IgD-negative memory B cell (primary cell): ENCODE measurements around the gene VPS52. TPM values are rescaled to one million over a fixed set of nuclear protein-coding genes. Genes with fewer than 3 reads are reported as not detected.

Experiments used
- H3K27ac Mint-ChIP-seq, 3 donors: one replicate each; pipeline ENCODE4 v1.8.0; 2020 to 2022; ENCODE audit warnings: mild to moderate bottlenecking in 3 of 3, mixed read lengths in 3 of 3, moderate library complexity in 1 of 3
- H3K27me3 Mint-ChIP-seq: one replicate; pipeline ENCODE4 v1.8.0; 2021; ENCODE audit warnings: mixed read lengths
- H3K36me3 Mint-ChIP-seq: one replicate; pipeline ENCODE4 v1.8.0; 2020; ENCODE audit warnings: mild to moderate bottlenecking, mixed read lengths
- H3K4me1 Mint-ChIP-seq, 3 donors: one replicate each; pipeline ENCODE4 v1.8.0; 2020 to 2022; ENCODE audit warnings: mixed read lengths in 3 of 3, mild to moderate bottlenecking in 1 of 3
- H3K4me3 Mint-ChIP-seq, 4 donors: one replicate each; pipeline ENCODE4 v1.8.0; 2020 to 2022; ENCODE audit warnings: mild to moderate bottlenecking in 4 of 4, mixed read lengths in 4 of 4, moderate library complexity in 3 of 4
- H3K9me3 Mint-ChIP-seq, 3 donors: one replicate each; pipeline ENCODE4 v1.8.0; 2020 to 2021; ENCODE audit warnings: mixed read lengths in 3 of 3, mild to moderate bottlenecking in 1 of 3
- polyA plus RNA-seq: library from polyadenylated mRNA; unstranded; fragments of 300-500 nt; fragmentation: Illumina TruSeq; gene quantifications from one replicate; pipeline ENCODE4 v1.2.3, GENCODE V29; 2021

Gene VPS52
- polyA plus RNA-seq, 1 donor from 2014 or later: 18.4 TPM

- H3K36me3 Mint-ChIP-seq: peaks cover 11% of the 10 kb centered on the region
- H3K27ac Mint-ChIP-seq: peak overlapping the region; percentile 89 to 93 (median 90)
- peak overlapping the region; percentile 88 to 92 (median 90) for H3K4me3 Mint-ChIP-seq
- no peaks in the 10 kb centered on the region for H3K9me3 Mint-ChIP-seq
- peaks cover 6% of the 10 kb centered on the region for H3K27me3 Mint-ChIP-seq
- H3K4me1 Mint-ChIP-seq: peaks cover 25 to 36% (median 29%) of the 10 kb centered on the region in 3 donors
These were observed 64.1 kb downstream of the VPS52 start for GRCh38 chr6:33207552-33208090.

- Mint-ChIP-seq H3K4me3 (peak overlapping the region; percentile 88 to 99 (median 92)), H3K9me3 (no peaks in the 10 kb centered on the region), H3K27ac (peak overlapping the region in 1 of 3 donors; percentile 90), H3K27me3 (peaks cover under 1% of the 10 kb centered on the region), H3K4me1 (peaks cover 29 to 34% (median 33%) of the 10 kb centered on the region in 3 donors), H3K36me3 (peaks cover 15% of the 10 kb centered on the region)
These were observed 64.7 kb downstream of the VPS52 start for GRCh38 chr6:33206864-33207551.

GRCh38 chr6:33206027-33206863 lies 65.4 kb downstream of the VPS52 start:
- H3K9me3 Mint-ChIP-seq: no peaks in the 10 kb centered on the region
- peak overlapping the region; percentile 89 to 99 (median 96) for H3K4me3 Mint-ChIP-seq
- H3K27ac Mint-ChIP-seq: peak overlapping the region in 2 of 3 donors; percentile 11 to 94
- no peaks in the 10 kb centered on the region for H3K27me3 Mint-ChIP-seq
- H3K36me3 Mint-ChIP-seq: peaks cover 14% of the 10 kb centered on the region
- H3K4me1 Mint-ChIP-seq: peaks cover 33 to 40% (median 35%) of the 10 kb centered on the region in 3 donors

DNA sequence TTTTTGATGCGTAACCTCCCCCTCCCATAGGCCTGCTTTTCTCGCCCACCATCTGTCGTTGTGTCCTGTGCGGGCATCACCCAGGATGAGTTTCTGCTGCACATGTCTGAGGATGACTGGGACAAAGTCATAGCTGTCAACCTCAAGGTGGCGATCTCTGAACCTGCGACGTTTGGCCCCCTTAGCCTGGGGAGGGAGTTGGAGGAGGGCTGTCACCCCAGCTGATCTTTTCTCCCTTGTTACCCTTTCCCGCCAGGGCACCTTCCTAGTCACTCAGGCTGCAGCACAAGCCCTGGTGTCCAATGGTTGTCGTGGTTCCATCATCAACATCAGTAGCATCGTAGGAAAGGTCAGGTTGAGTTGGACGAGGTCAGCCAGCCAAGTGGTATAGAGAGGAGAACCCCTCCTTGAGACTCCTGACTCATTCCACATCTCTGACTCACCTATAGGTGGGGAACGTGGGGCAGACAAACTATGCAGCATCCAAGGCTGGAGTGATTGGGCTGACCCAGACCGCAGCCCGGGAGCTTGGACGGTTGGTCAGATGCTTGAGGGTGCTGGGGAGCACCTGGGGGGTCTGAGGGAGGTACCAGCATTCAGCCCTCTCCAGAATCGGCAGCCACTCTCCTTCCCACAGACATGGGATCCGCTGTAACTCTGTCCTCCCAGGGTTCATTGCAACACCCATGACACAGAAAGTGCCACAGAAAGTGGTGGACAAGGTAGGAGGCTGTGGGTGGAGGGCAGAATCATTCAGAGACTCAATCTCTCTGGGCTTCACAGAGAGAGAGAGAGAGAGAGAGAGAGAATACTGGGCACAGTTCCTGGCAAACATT lies 66.3 kb downstream of the VPS52 start:
- Mint-ChIP-seq H3K9me3 (no peaks in the 10 kb centered on the region), H3K4me3 (peak overlapping the region; percentile 89 to 99 (median 96)), H3K36me3 (peaks cover 11% of the 10 kb centered on the region), H3K27ac (peak overlapping the region; percentile 58 to 94 (median 89)), H3K27me3 (no peaks in the 10 kb centered on the region), H3K4me1 (peaks cover 38 to 42% (median 38%) of the 10 kb centered on the region in 3 donors)

DNA sequence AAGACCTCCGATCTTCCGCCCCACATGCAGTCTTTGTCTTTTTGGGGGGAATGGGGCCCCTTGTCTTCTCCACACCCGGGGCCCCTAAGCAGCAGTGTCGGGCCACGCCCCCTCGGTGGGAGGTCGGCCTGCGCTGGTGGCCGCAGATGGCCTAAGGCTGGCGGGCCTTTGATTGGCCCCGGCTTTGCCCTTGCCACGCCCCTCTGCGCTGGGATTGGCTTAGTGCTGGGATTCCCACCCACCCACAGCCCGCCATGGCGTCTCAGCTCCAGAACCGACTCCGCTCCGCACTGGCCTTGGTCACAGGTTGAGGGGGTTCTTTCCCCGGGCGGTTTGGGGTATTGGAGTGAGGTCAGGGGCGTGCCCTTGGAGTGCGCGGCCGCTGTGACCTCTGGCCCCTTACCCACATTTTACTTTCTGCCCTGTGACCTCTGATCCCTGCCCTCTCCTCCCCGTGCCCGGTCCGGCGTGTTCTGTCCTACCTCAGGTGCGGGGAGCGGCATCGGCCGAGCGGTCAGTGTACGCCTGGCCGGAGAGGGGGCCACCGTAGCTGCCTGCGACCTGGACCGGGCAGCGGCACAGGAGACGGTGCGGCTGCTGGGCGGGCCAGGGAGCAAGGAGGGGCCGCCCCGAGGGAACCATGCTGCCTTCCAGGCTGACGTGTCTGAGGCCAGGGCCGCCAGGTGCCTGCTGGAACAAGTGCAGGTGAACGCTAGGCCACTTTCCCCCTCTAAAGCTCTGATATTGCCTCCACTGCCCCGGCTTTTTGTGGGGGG lies 67.1 kb downstream of the VPS52 start, which contains the start of gene HSD17B8:
TSS of gene HSD17B8 (plus strand) at position 241 of the 776 bp plus-strand sequence. CDS start at position 255, 14 bp downstream.
- no peaks in the 10 kb centered on the region for H3K27me3 Mint-ChIP-seq
- peaks cover 10% of the 10 kb centered on the region for H3K36me3 Mint-ChIP-seq
- peaks cover 36 to 42% (median 39%) of the 10 kb centered on the region in 3 donors for H3K4me1 Mint-ChIP-seq
- H3K9me3 Mint-ChIP-seq: no peaks in the 10 kb centered on the region
- H3K27ac Mint-ChIP-seq: peak within 1 kb of the TSS; percentile 58 to 94 (median 89)
- peak within 1 kb of the TSS; percentile 89 to 99 (median 96) for H3K4me3 Mint-ChIP-seq

DNA sequence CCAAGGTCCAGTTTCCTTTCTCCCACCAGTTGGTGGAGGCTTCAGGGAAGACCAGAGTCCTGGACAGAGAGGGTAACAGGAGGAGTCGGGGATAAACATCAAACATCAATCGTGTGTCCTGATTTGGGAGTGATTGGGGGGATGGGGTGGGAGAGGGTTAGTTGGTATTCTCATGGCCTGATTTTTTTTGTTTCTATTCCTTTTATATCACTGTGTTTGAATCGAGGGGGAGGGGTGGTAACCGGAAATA lies 67.6 kb downstream of the VPS52 start:
- H3K27me3 Mint-ChIP-seq: no peaks in the 10 kb centered on the region
- H3K9me3 Mint-ChIP-seq: no peaks in the 10 kb centered on the region
- peak overlapping the region in 2 of 3 donors; percentile 59 to 94 for H3K27ac Mint-ChIP-seq
- H3K4me1 Mint-ChIP-seq: peaks cover 36 to 43% (median 39%) of the 10 kb centered on the region in 3 donors
- peak overlapping the region; percentile 89 to 99 (median 96) for H3K4me3 Mint-ChIP-seq
- H3K36me3 Mint-ChIP-seq: peaks cover 10% of the 10 kb centered on the region

DNA sequence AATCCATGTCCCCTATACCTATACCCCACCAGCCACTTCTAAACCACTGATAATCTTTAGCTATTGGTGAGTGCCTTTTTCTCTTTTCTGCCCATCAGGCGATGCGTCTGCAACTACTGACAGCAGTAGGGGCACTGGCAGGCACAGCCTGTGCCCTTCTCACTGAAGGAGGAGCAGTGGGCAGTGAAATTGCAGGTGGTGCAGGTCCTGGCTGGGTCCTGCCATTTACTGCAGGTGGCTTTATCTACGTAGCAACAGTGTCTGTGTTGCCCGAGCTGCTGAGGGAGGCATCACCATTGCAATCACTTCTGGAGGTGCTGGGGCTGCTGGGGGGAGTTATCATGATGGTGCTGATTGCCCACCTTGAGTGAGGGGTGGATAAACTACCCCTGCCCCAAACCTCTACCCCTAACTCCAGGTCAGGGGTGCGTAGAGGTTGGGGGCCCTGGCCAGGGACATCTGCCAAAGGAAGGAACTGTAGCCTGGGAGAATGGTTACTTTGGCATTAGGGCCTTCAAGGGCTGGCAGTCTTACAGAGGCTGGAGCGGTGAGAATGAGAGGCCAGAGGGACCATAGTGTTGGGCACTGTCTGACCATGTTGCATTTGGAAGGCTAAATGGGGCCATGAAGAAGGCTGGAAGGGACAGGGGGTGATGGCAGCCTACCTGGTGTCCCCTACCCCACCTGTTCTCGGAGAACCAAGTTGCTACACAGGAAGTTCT lies 68.1 kb downstream of the VPS52 start:
- Mint-ChIP-seq H3K36me3 (peaks cover 11% of the 10 kb centered on the region), H3K4me1 (peaks cover 35 to 42% (median 41%) of the 10 kb centered on the region in 3 donors), H3K27me3 (no peaks in the 10 kb centered on the region)

GRCh38 chr6:33202799-33203198 lies 68.9 kb downstream of the VPS52 start:
- Mint-ChIP-seq H3K9me3 (no peaks in the 10 kb centered on the region), H3K4me3 (peak overlapping the region; percentile 65 to 99 (median 82)), H3K27me3 (no peaks in the 10 kb centered on the region), H3K36me3 (peaks cover 11% of the 10 kb centered on the region), H3K27ac (peak overlapping the region in 2 of 3 donors; percentile 10 to 94), H3K4me1 (peaks cover 37 to 48% (median 42%) of the 10 kb centered on the region in 3 donors)

More for the DNA sequence above, 68.1 kb downstream of the VPS52 start:
- Mint-ChIP-seq H3K27ac (peak overlapping the region in 1 of 3 donors; percentile 94), H3K4me3 (peak overlapping the region; percentile 89 to 99 (median 96)), H3K9me3 (no peaks in the 10 kb centered on the region)

DNA sequence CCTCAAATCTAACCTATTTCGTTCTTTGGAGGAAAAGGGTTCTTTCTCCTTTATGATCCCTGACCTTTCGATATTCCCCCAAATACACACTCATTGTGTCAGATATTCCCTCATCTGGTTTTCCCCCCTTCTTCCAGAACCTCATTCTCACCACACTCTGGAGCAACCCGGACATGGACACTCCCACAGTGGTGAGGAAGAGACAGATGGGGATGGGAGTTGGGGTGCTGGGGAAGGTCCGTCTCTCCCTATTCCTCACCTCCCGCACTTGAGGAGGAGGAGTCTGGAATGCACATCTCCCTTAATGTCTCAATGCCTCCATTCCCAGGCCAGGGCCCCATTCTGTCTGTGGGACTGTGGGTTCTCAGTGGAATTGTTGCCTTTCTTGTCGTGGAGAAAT lies 69.7 kb downstream of the VPS52 start:
- Mint-ChIP-seq H3K27me3 (no peaks in the 10 kb centered on the region), H3K36me3 (peaks cover 14% of the 10 kb centered on the region), H3K9me3 (no peaks in the 10 kb centered on the region), H3K27ac (peak overlapping the region in 1 of 3 donors; percentile 94), H3K4me3 (peak overlapping the region; percentile 9 to 99 (median 96)), H3K4me1 (peaks cover 42 to 55% (median 47%) of the 10 kb centered on the region in 3 donors)

- H3K9me3 Mint-ChIP-seq: no peaks in the 10 kb centered on the region
- H3K27ac Mint-ChIP-seq: peak overlapping the region; percentile 97 to 99 (median 98)
- peaks cover 14% of the 10 kb centered on the region for H3K36me3 Mint-ChIP-seq
- peak overlapping the region; percentile 93 to 99 (median 99) for H3K4me3 Mint-ChIP-seq
- H3K27me3 Mint-ChIP-seq: no peaks in the 10 kb centered on the region
- H3K4me1 Mint-ChIP-seq: peaks cover 39 to 54% (median 44%) of the 10 kb centered on the region in 3 donors
These were observed 70.5 kb downstream of the VPS52 start for GRCh38 chr6:33201147-33201545.
